ENCODE results near the gene GZMM. TPM values are rescaled to one million over a fixed set of nuclear protein-coding genes. Genes with fewer than 3 reads are reported as not detected.

The GZMM gene
- polyA plus RNA-seq, 1 of the 3 experiments (the other 2 are of a cell fraction), result not detected

DNA sequence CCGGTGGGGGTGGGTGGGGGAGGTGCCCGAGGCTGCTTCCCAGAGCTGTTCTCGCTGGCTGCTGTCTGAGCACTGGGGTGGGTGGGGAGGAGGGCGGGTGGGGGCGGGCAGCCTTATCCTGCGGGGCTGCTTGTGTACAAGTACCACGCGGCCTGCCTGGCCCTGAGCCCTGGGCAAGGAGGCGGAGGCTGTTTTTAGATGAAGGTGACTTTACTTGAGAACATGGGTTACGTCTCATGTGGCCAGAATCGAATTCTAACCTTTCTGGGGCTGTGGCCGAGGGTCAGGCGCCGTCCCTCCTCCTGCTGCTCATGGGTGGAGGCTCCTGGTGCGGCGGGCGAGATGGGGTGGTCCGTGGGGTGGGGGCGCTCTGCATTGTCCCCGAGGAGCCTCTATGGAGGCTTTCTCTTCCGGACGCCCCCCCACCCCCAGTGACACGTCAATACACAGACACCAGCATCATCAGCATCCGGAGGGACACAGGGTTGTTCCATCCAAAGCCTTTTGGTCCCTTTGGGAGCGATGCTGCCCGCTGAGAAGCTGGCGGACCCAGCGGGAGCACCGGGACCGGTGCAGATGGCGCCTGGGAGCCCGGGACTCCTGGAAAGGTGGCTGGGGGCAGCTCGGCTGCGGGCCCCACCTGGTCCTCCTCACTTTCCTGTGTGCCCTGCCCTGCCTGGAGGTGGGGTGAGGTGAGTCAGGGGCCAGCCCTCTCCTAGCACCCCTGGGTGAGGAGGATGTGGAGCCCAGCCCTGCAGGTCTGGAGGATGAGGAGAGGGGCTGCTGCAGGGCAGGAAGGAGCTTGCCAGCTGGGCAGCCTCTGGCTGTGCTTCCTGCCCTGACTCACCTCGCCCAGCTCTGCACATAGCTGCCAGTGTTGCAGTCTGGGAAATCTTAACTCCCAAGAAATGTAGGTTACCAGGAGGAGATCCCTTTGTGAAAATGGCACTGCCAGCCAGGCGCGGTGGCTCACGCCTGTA lies 32.0 kb downstream of the GZMM start:
- H3K79me2 ChIP-seq (ENCODE audit: insufficient read depth), result peaks cover 80% of the 10 kb centered on the region
- peak; percentile 71 for DNase-seq
- H4K20me1 ChIP-seq (ENCODE audit: insufficient read depth), result peaks cover 72% of the 10 kb centered on the region
- H3K27me3 ChIP-seq (ENCODE audit: insufficient read depth), result no peaks in the 10 kb centered on the region
- H3K9me2 ChIP-seq, result no peaks in the 10 kb centered on the region
- no peak overlapping the region for H3K9ac ChIP-seq
- peak overlapping the region; percentile 53 to 60; a peak in 3 of 4 replicates for H3K27ac ChIP-seq (ENCODE audit: low read depth in 2 of 2, low read length in 1 of 2)
- WGBS (ENCODE audit: low lambda C conversion rate), result 63% methylated on average over 24 of the region's 38 CpGs
- TF ChIP-seq TAF1 (IDR thresholded peaks at IDR 0.05; ENCODE audit: borderline replicate concordance, low read depth, low read length) (no peak), TCF12 (IDR thresholded peaks at IDR 0.05) (peak; percentile 43), NFIC (IDR thresholded peaks at IDR 0.05; ENCODE audit: borderline replicate concordance) (peak; percentile 36; the same call in 1 of the 2 replicates), FOSL2 (IDR thresholded peaks at IDR 0.05; ENCODE audit: borderline replicate concordance, low read depth) (peak; percentile 37; the same call in 1 of the 2 replicates)
- ChIA-PET CTCF (interaction anchor here (1.0 to 5.7 kb wide), 5 partner anchors 8 to 45 kb away, joined by 3 to 32 read pairs (median 5); no protein-coding TSS in a partner anchor), POLR2A (interaction anchor here (1.4 to 1.8 kb wide), 2 partner anchors 11 to 69 kb away, joined by 4 to 6 read pairs; no protein-coding TSS in a partner anchor)
- no peaks in the 10 kb centered on the region for H3K9me3 ChIP-seq
- no peak overlapping the region for H2AFZ ChIP-seq (ENCODE audit: low read depth)
- H3K4me2 ChIP-seq, result peak overlapping the region; percentile 100
- H3F3A ChIP-seq (replicated peaks; ENCODE audit: insufficient read depth), result peaks cover 14% of the 10 kb centered on the region
- H3K4me1 ChIP-seq (ENCODE audit: control insufficient read depth in 1 of 2, insufficient read depth in 2 of 2, low read depth in 1 of 2, low read length in 1 of 2), result peaks cover 24 to 32% of the 10 kb centered on the region in 2 experiments; a peak in 3 of 4 replicates
- H3K4me3 ChIP-seq (ENCODE audit: low read depth in 2 of 2, low read length in 1 of 2), result peak overlapping the region; percentile 38 to 53
- H3K36me3 ChIP-seq (replicated peaks in 1 of 2; ENCODE audit: control insufficient read depth in 1 of 2, insufficient read depth in 2 of 2, low read length in 1 of 2), result peaks cover 0 to 18% of the 10 kb centered on the region in 2 experiments

DNA sequence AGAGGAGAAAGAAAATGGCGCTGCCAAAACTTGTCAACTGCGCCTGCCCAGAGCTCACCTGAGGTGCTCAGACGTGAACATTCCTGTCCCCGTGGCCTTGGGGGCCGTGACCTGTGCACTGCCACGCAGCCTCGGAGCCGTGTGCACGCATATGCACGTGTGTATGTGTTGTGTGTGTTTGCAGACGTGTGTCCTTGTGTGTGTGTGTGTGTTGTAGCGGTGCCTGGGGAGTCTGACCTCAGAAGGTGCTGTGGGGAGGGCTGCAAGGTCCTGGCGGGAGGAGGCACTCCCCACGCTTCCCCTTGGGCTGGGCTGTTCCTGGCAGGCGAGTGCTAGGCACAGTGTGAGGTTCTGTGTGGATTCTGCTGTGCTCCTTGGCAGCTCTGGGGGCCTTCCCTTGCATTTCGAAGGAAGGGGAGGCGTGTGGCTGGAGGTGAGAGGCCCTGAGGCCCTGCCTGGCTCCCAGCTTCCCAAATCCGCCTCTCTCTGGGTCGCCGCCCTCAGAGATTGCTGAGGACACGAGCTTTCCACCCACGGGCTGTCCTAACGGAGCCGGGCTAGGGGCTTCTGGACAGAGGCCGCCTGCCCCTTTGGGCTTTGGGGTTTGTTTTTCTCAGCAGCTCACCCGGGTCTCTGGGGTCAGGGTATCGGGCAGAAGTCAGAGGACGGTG lies 33.0 kb downstream of the GZMM start:
- Histone ChIP-seq H2AFZ (ENCODE audit: low read depth) (no peak overlapping the region), H3K4me3 (ENCODE audit: low read depth in 2 of 2, low read length in 1 of 2) (no peak overlapping the region), H3K4me1 (ENCODE audit: control insufficient read depth in 1 of 2, insufficient read depth in 2 of 2, low read depth in 1 of 2, low read length in 1 of 2) (peaks cover 22 to 24% of the 10 kb centered on the region in 2 experiments; a peak in 3 of 4 replicates), H3F3A (replicated peaks; ENCODE audit: insufficient read depth) (peaks cover 14% of the 10 kb centered on the region), H3K27ac (ENCODE audit: low read depth in 2 of 2, low read length in 1 of 2) (peak overlapping the region in 1 of 2 experiments; percentile 60; a peak in 2 of 4 replicates), H3K9me2 (no peaks in the 10 kb centered on the region), H3K9me3 (no peaks in the 10 kb centered on the region), H4K20me1 (ENCODE audit: insufficient read depth) (peaks cover 81% of the 10 kb centered on the region), H3K27me3 (ENCODE audit: insufficient read depth) (no peaks in the 10 kb centered on the region), H3K36me3 (replicated peaks in 1 of 2; ENCODE audit: control insufficient read depth in 1 of 2, insufficient read depth in 2 of 2, low read length in 1 of 2) (peaks cover 0 to 26% of the 10 kb centered on the region in 2 experiments), H3K79me2 (ENCODE audit: insufficient read depth) (peaks cover 80% of the 10 kb centered on the region), H3K9ac (no peak overlapping the region), H3K4me2 (peak overlapping the region; percentile 100; the same call in 1 of the 2 replicates)
- CTCF ChIA-PET, result interaction anchor here (1.0 to 5.7 kb wide), 7 partner anchors 7 to 66 kb away, joined by 3 to 32 read pairs (median 5); no protein-coding TSS in a partner anchor
- POLR2A ChIA-PET, result interaction anchor here (0.5 to 1.8 kb wide), 2 partner anchors 10 to 375 kb away, joined by 3 to 6 read pairs; no protein-coding TSS in a partner anchor
- DNase-seq, result no peak
- 95% methylated on average over 15 of the region's 28 CpGs for WGBS (ENCODE audit: low lambda C conversion rate)
- TF ChIP-seq, protein P1, sequence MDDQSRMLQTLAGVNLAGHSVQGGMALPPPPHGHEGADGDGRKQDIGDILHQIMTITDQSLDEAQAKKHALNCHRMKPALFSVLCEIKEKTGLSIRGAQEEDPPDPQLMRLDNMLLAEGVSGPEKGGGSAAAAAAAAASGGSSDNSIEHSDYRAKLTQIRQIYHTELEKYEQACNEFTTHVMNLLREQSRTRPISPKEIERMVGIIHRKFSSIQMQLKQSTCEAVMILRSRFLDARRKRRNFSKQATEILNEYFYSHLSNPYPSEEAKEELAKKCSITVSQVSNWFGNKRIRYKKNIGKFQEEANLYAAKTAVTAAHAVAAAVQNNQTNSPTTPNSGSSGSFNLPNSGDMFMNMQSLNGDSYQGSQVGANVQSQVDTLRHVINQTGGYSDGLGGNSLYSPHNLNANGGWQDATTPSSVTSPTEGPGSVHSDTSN (IDR thresholded peaks at IDR 0.05), result no peak
- TF ChIP-seq, protein P2, sequence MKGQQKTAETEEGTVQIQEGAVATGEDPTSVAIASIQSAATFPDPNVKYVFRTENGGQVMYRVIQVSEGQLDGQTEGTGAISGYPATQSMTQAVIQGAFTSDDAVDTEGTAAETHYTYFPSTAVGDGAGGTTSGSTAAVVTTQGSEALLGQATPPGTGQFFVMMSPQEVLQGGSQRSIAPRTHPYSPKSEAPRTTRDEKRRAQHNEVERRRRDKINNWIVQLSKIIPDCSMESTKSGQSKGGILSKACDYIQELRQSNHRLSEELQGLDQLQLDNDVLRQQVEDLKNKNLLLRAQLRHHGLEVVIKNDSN (IDR thresholded peaks at IDR 0.05; ENCODE audit: borderline replicate concordance, low read depth), result no peak
- TF ChIP-seq YY1 (IDR thresholded peaks at IDR 0.05; ENCODE audit: low read depth) (no peak), RAD21 (IDR thresholded peaks at IDR 0.05; ENCODE audit: low read length) (no peak), TAF1 (IDR thresholded peaks at IDR 0.05; ENCODE audit: borderline replicate concordance, low read depth, low read length) (no peak), JUND (IDR thresholded peaks at IDR 0.05) (no peak), TEAD4 (IDR thresholded peaks at IDR 0.05; ENCODE audit: borderline replicate concordance, insufficient read depth) (no peak), RXRA (IDR thresholded peaks at IDR 0.05; ENCODE audit: borderline replicate concordance, low read depth) (no peak)
- TF ChIP-seq, protein P3, sequence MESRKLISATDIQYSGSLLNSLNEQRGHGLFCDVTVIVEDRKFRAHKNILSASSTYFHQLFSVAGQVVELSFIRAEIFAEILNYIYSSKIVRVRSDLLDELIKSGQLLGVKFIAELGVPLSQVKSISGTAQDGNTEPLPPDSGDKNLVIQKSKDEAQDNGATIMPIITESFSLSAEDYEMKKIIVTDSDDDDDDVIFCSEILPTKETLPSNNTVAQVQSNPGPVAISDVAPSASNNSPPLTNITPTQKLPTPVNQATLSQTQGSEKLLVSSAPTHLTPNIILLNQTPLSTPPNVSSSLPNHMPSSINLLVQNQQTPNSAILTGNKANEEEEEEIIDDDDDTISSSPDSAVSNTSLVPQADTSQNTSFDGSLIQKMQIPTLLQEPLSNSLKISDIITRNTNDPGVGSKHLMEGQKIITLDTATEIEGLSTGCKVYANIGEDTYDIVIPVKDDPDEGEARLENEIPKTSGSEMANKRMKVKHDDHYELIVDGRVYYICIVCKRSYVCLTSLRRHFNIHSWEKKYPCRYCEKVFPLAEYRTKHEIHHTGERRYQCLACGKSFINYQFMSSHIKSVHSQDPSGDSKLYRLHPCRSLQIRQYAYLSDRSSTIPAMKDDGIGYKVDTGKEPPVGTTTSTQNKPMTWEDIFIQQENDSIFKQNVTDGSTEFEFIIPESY (IDR thresholded peaks at IDR 0.05; ENCODE audit: borderline replicate concordance, low read depth), result no peak
- TF ChIP-seq, protein P4, sequence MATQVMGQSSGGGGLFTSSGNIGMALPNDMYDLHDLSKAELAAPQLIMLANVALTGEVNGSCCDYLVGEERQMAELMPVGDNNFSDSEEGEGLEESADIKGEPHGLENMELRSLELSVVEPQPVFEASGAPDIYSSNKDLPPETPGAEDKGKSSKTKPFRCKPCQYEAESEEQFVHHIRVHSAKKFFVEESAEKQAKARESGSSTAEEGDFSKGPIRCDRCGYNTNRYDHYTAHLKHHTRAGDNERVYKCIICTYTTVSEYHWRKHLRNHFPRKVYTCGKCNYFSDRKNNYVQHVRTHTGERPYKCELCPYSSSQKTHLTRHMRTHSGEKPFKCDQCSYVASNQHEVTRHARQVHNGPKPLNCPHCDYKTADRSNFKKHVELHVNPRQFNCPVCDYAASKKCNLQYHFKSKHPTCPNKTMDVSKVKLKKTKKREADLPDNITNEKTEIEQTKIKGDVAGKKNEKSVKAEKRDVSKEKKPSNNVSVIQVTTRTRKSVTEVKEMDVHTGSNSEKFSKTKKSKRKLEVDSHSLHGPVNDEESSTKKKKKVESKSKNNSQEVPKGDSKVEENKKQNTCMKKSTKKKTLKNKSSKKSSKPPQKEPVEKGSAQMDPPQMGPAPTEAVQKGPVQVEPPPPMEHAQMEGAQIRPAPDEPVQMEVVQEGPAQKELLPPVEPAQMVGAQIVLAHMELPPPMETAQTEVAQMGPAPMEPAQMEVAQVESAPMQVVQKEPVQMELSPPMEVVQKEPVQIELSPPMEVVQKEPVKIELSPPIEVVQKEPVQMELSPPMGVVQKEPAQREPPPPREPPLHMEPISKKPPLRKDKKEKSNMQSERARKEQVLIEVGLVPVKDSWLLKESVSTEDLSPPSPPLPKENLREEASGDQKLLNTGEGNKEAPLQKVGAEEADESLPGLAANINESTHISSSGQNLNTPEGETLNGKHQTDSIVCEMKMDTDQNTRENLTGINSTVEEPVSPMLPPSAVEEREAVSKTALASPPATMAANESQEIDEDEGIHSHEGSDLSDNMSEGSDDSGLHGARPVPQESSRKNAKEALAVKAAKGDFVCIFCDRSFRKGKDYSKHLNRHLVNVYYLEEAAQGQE (IDR thresholded peaks at IDR 0.05; ENCODE audit: low read depth, low read length), result no peak
- TF ChIP-seq, protein P5, sequence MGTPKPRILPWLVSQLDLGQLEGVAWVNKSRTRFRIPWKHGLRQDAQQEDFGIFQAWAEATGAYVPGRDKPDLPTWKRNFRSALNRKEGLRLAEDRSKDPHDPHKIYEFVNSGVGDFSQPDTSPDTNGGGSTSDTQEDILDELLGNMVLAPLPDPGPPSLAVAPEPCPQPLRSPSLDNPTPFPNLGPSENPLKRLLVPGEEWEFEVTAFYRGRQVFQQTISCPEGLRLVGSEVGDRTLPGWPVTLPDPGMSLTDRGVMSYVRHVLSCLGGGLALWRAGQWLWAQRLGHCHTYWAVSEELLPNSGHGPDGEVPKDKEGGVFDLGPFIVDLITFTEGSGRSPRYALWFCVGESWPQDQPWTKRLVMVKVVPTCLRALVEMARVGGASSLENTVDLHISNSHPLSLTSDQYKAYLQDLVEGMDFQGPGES (IDR thresholded peaks at IDR 0.05; ENCODE audit: low read depth, low read length), result no peak
